DMS114 treated with DMSO at 0.1 percent for 48 hours (cell line): ENCODE data around the gene ELP2.
A peak's percentile ranks its signal among the peaks of the same experiment; 100 is the strongest.
"Not testable (repeated sequence)": the region's sequence is repeated elsewhere in the genome, so short reads cannot be mapped to it uniquely, and the experiment has no call there.

Experiments used
- DNase-seq: peaks from one replicate; lab custom pipeline; 2025; ENCODE audit not compliant: unreplicated experiment; lab: John Stamatoyannopoulos, UW

ELP2 gene

GRCh38 chr18:36129300-36130038, at the start of gene ELP2, which contains the start of gene SLC39A6:
Gene ELP2 (plus strand): TSS chr18:36129899. CDS start chr18:36129934, 35 bp downstream.
Gene SLC39A6 (minus strand): TSS chr18:36129340. CDS start chr18:36127007, 2,333 bp downstream.
- DNase-seq: peak; percentile 90

GRCh38 chr18:36081118-36081517, 48.6 kb upstream of the ELP2 start:
- DNase-seq: not testable (repeated sequence)

GRCh38 chr18:36083729-36084128, 46.0 kb upstream of the ELP2 start:
- no peak for DNase-seq

GRCh38 chr18:36085195-36085594, 44.5 kb upstream of the ELP2 start:
- no peak for DNase-seq

- no peak for DNase-seq
These were observed 43.5 kb upstream of the ELP2 start for GRCh38 chr18:36086186-36086585.

GRCh38 chr18:36088256-36088655, 41.4 kb upstream of the ELP2 start:
- no peak for DNase-seq

- no peak for DNase-seq
These were observed 40.7 kb upstream of the ELP2 start for GRCh38 chr18:36089001-36089400.

GRCh38 chr18:36092116-36092515, 37.6 kb upstream of the ELP2 start:
- DNase-seq: not testable (repeated sequence)

- DNase-seq: no peak
These were observed 35.3 kb upstream of the ELP2 start for GRCh38 chr18:36094431-36094830.

- peak; percentile 46 for DNase-seq
These were observed 33.7 kb upstream of the ELP2 start for GRCh38 chr18:36095936-36096519.

GRCh38 chr18:36096955-36097354, 32.7 kb upstream of the ELP2 start:
- DNase-seq: no peak

GRCh38 chr18:36099311-36099710, 30.4 kb upstream of the ELP2 start:
- no peak for DNase-seq

GRCh38 chr18:36101943-36102342, 27.8 kb upstream of the ELP2 start:
- DNase-seq: no peak

- no peak for DNase-seq
These were observed 24.9 kb upstream of the ELP2 start for GRCh38 chr18:36104749-36105148.

GRCh38 chr18:36107477-36107876, 22.2 kb upstream of the ELP2 start:
- no peak for DNase-seq

- no peak for DNase-seq
These were observed 21.5 kb upstream of the ELP2 start for GRCh38 chr18:36108196-36108595.

GRCh38 chr18:36108601-36109000, 21.1 kb upstream of the ELP2 start:
- no peak for DNase-seq

- no peak for DNase-seq
These were observed 20.0 kb upstream of the ELP2 start for GRCh38 chr18:36109737-36110136.

- DNase-seq: no peak
These were observed 17.4 kb upstream of the ELP2 start for GRCh38 chr18:36112302-36112701.

- DNase-seq: no peak
These were observed 15.4 kb upstream of the ELP2 start for GRCh38 chr18:36114251-36114650.

GRCh38 chr18:36114738-36115137, 15.0 kb upstream of the ELP2 start:
- DNase-seq: no peak

GRCh38 chr18:36116771-36117170, 12.9 kb upstream of the ELP2 start:
- not testable (repeated sequence) for DNase-seq

- DNase-seq: no peak
These were observed 9.4 kb upstream of the ELP2 start for GRCh38 chr18:36120297-36120696.
